B cell (primary cell): ENCODE results near the gene PIGW. TPM values are rescaled to one million over a fixed set of nuclear protein-coding genes. Genes with fewer than 3 reads are reported as not detected.

Source experiments
- ATAC-seq: fragments of 200-7000 bp; cut with Tn5 transposase; one replicate; pipeline ENCODE4 v1.10.0; 2021; ENCODE audit warnings: low read depth, mild to moderate bottlenecking, moderate number of reproducible peaks, moderate library complexity
- CTCF ChIA-PET: fragments of 350-600 bp; sonication (Branson Sonifier 250); formaldehyde crosslinking; loops from one replicate; lab custom pipeline; 2021; ENCODE audit warnings: antibody characterized with exemption, inconsistent platforms; lab: Charles Lee
- POLR2A ChIA-PET: fragments of 350-600 bp; sonication (Branson Sonifier 250); formaldehyde crosslinking; loops from one replicate; lab custom pipeline; 2021; ENCODE audit warnings: antibody characterized with exemption; lab: Charles Lee
- DNase-seq: peaks from one replicate; pipeline ENCODE4 v3.0.0; 2013
- H2AFZ ChIP-seq: 2 replicates; pipeline ENCODE4 v1.6.1; 2012; ENCODE audit warnings: mild to moderate bottlenecking, low read depth, low read length; ENCODE audit not compliant: insufficient read depth, poor library complexity, severe bottlenecking
- H3K27ac ChIP-seq, 2 donors: 1 replicate in 1 of 2; 2 replicates in 1 of 2; pipeline ENCODE4 v1.5.1; 2012 to 2013; ENCODE audit warnings: low read length in 2 of 2, mild to moderate bottlenecking in 2 of 2, moderate library complexity in 1 of 2
- H3K27me3 ChIP-seq, 4 experiments: fragments of 200-600 bp in 1 of 4; sonication (generic) in 1 of 4; replicated peaks in 1 of 4; 1 replicate in 2 of 4; 2 replicates in 2 of 4; pipeline versions ENCODE4 v1.6.1 to v1.7.0; 2013 to 2016; ENCODE audit warnings: low read length in 3 of 4, mild to moderate bottlenecking in 2 of 4, mixed read lengths in 1 of 4, moderate library complexity in 1 of 4; ENCODE audit not compliant: insufficient read depth in 4 of 4, control insufficient read depth in 3 of 4; ENCODE audit errors: control extremely low read depth in 1 of 4
- H3K36me3 ChIP-seq, 2 experiments: replicated peaks in 1 of 2; 1 replicate in 1 of 2; 2 replicates in 1 of 2; pipeline versions ENCODE4 v1.6.1 to v1.7.1; 2013; ENCODE audit warnings: low read length in 1 of 2; ENCODE audit not compliant: insufficient read depth in 2 of 2, control insufficient read depth in 1 of 2; ENCODE audit errors: control extremely low read depth in 1 of 2, extremely low read depth in 1 of 2
- H3K4me1 ChIP-seq, 2 donors: fragments of 200-600 bp in 1 of 2; sonication (generic) in 1 of 2; 1 replicate in 1 of 2; 2 replicates in 1 of 2; pipeline versions ENCODE4 v1.5.1 to v1.6.1; 2013 to 2017; ENCODE audit warnings: low read length in 2 of 2; ENCODE audit not compliant: control insufficient read depth in 2 of 2, insufficient read depth in 2 of 2
- H3K4me2 ChIP-seq: replicated peaks from 2 replicates; pipeline ENCODE3; 2012; ENCODE audit warnings: mild to moderate bottlenecking, low read depth, low read length; ENCODE audit not compliant: poor library complexity, severe bottlenecking
- H3K4me3 ChIP-seq, 5 experiments: fragments of 200-600 bp in 1 of 5; sonication (generic) in 1 of 5; 1 replicate in 3 of 5; 2 replicates in 2 of 5; pipeline versions ENCODE4 v1.5.1 to v1.7.0; 2011 to 2016; ENCODE audit warnings: low read length in 4 of 5, mild to moderate bottlenecking in 4 of 5, low read depth in 2 of 5, control low read depth in 1 of 5, moderate library complexity in 1 of 5; ENCODE audit not compliant: insufficient read depth in 1 of 5; ENCODE audit errors: control extremely low read depth in 1 of 5, extremely low read depth in 1 of 5
- H3K79me2 ChIP-seq: fragments of 200-600 bp; sonication (generic); one replicate; pipeline ENCODE4 v1.6.0; 2016; ENCODE audit warnings: low read length; ENCODE audit not compliant: control insufficient read depth, insufficient read depth
- H3K9ac ChIP-seq: fragments of 200-600 bp; sonication (generic); 2 replicates; pipeline ENCODE4 v1.6.1; 2017; ENCODE audit warnings: mild to moderate bottlenecking, low read length, moderate library complexity
- H3K9me3 ChIP-seq, 3 donors: one replicate each; pipeline versions ENCODE4 v1.6.1 to v1.7.1; 2013; ENCODE audit warnings: low read length in 2 of 3; ENCODE audit not compliant: control insufficient read depth in 2 of 3, insufficient read depth in 1 of 3; ENCODE audit errors: control extremely low read depth in 1 of 3
- H4K20me1 ChIP-seq: 2 replicates; pipeline ENCODE4 v1.6.0; 2012; ENCODE audit warnings: mild to moderate bottlenecking, low read length; ENCODE audit not compliant: insufficient read depth, control insufficient read depth, poor library complexity, severe bottlenecking
- H3K27ac Mint-ChIP-seq: one replicate; pipeline ENCODE4 v1.8.0; 2021; ENCODE audit warnings: mixed read lengths
- H3K27me3 Mint-ChIP-seq: one replicate; pipeline ENCODE4 v1.8.0; 2021; ENCODE audit warnings: mixed read lengths
- H3K4me1 Mint-ChIP-seq: one replicate; pipeline ENCODE4 v1.8.0; 2021; ENCODE audit warnings: mixed read lengths
- H3K4me3 Mint-ChIP-seq: one replicate; pipeline ENCODE4 v1.8.0; 2021; ENCODE audit warnings: mixed read lengths
- H3K9me3 Mint-ChIP-seq: one replicate; pipeline ENCODE4 v1.8.0; 2022; ENCODE audit warnings: mixed read lengths; ENCODE audit not compliant: insufficient read depth
- EZH2 ChIP-seq: IDR thresholded peaks from 2 replicates; pipeline ENCODE4 v1.6.1; 2012; ENCODE audit warnings: borderline replicate concordance, low read depth, mild to moderate bottlenecking, moderate library complexity, low read length; ENCODE audit not compliant: insufficient read depth, poor library complexity, severe bottlenecking
- WGBS: methylation state at CpG from one replicate; pipeline ENCODE4 v1.1.5; 2013; ENCODE audit warnings: missing lambda C conversion rate; ENCODE audit not compliant: insufficient coverage; 5-methylcytosine and 5-hydroxymethylcytosine counted together
- intact Hi-C: fragments of 100-400 bp; cut with micrococcal nuclease; formaldehyde crosslinking; loops from one replicate; pipeline ENCODE4 v1.10.0; 2022
- polyA minus RNA-seq: library from RNA; depleted of rRNA, polyadenylated mRNA; stranded (reverse); fragments of >200 nt; gene quantifications from 2 replicates; pipeline ENCODE4 v1.2.3, GENCODE V29; 2012
- polyA plus RNA-seq: library from polyadenylated mRNA; depleted of rRNA; stranded (reverse); fragments of >200 nt; gene quantifications from 2 replicates; pipeline ENCODE4 v1.2.3, GENCODE V29; 2012
- total RNA-seq, 2 donors: library from RNA; stranded (reverse); fragments of 120-200 nt in 1 of 2; gene quantifications; 1 replicate in 1 of 2; 2 replicates in 1 of 2; pipeline versions ENCODE4 v1.2.3 to v1.2.4, GENCODE V29; 2013 to 2022
- TF ChIP-seq, protein P1 (sequence below): fragments of 200-600 bp; IDR thresholded peaks from one replicate; pipeline ENCODE4 v1.8.0; 2022; ENCODE audit warnings: antibody characterized with exemption, mild to moderate bottlenecking

The PIGW gene, protein sequence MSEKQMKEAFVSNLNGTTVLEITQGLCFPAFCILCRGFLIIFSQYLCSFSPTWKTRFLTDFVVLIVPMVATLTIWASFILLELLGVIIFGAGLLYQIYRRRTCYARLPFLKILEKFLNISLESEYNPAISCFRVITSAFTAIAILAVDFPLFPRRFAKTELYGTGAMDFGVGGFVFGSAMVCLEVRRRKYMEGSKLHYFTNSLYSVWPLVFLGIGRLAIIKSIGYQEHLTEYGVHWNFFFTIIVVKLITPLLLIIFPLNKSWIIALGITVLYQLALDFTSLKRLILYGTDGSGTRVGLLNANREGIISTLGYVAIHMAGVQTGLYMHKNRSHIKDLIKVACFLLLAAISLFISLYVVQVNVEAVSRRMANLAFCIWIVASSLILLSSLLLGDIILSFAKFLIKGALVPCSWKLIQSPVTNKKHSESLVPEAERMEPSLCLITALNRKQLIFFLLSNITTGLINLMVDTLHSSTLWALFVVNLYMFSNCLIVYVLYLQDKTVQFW
- total RNA-seq (5.9 and 6.3 TPM in 2 replicates), polyA plus RNA-seq (4.4 and 6.8 TPM in 2 replicates), polyA minus RNA-seq (1.8 and 3.2 TPM in 2 replicates)
- 5.8 TPM for total RNA-seq (2013)

DNA sequence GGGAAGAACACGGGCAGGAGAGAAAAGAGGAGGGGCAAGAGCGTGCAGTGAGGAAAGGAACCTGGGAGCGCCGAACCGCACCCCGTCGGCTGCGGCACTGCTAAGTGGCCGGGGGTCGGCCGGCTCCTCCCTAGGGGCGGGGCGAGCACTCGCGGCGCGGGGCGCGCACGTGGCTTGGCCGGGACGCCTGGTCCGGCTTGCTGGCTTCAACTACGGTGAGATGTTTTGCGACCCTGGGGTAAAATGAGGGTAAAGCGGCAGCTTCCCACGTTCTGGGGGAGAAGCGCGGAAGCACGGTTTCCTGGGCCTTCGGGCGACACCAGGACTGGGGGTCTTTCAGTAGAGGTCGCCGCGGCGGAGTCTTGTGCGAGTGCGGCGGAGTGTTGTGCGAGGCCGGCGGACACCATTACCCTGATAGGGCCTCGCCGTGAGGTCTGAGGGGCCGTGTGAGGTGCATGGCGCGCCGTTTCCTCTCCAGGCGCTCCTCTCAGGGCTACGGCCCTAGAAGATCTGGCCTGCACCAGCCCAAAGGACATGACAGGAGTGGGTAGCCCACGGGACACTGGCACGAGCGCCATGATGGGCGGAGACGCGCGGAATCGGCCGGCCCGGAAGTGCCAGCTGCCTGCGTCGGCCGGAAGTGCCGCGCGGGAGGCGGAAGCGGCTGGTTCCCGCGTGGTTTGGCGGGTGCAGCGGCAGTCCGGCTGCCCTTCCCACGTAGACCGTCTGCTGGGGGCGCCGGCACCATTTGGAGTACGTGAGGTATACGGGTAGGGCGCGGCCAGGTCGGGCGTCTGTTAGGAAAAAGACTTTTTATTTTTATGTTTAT, at the start of gene PIGW, which contains the start of gene MYO19:
TSS of gene PIGW (plus strand) at position 148 of the 829 bp plus-strand sequence. CDS start 2,115 bp downstream, outside the sequence.
TSS of gene MYO19 (minus strand) at position 29 of the 829 bp plus-strand sequence. CDS start 2,330 bp downstream, outside the sequence.
- peak; percentile 93 for DNase-seq
- WGBS: under 1% methylated on average over 83 of the region's 83 CpGs

More for the DNA sequence above, at the start of gene PIGW, which contains the start of gene MYO19:
- no peaks in the 10 kb centered on the region for H4K20me1 ChIP-seq
- H3K4me1 ChIP-seq: peaks cover 9 to 18% of the 10 kb centered on the region in 2 donors
- ATAC-seq: peak; percentile 78
- peak within 1 kb of the TSS; percentile 96 to 97 for H3K27ac ChIP-seq
- peak within 1 kb of the TSS; percentile 62 to 99 (median 94) for H3K4me3 ChIP-seq
- Mint-ChIP-seq H3K27ac (peak within 1 kb of the TSS; percentile 99), H3K4me3 (peak within 1 kb of the TSS; percentile 96), H3K9me3 (no peaks in the 10 kb centered on the region), H3K4me1 (peaks cover 21% of the 10 kb centered on the region), H3K27me3 (no peaks in the 10 kb centered on the region)
- peaks cover 1 to 16% of the 10 kb centered on the region in 2 experiments for H3K36me3 ChIP-seq
- no peak for TF ChIP-seq EZH2
- TF ChIP-seq, protein P1, sequence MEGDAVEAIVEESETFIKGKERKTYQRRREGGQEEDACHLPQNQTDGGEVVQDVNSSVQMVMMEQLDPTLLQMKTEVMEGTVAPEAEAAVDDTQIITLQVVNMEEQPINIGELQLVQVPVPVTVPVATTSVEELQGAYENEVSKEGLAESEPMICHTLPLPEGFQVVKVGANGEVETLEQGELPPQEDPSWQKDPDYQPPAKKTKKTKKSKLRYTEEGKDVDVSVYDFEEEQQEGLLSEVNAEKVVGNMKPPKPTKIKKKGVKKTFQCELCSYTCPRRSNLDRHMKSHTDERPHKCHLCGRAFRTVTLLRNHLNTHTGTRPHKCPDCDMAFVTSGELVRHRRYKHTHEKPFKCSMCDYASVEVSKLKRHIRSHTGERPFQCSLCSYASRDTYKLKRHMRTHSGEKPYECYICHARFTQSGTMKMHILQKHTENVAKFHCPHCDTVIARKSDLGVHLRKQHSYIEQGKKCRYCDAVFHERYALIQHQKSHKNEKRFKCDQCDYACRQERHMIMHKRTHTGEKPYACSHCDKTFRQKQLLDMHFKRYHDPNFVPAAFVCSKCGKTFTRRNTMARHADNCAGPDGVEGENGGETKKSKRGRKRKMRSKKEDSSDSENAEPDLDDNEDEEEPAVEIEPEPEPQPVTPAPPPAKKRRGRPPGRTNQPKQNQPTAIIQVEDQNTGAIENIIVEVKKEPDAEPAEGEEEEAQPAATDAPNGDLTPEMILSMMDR: no peak
- peak within 1 kb of the TSS; percentile 72 for H3K9ac ChIP-seq
- intact Hi-C loops: loop anchor here (1.0 to 2.0 kb wide), 6 partner anchors 9 to 414 kb away; partner anchors contain the start of genes AATF, DHRS11, GGNBP2 and MRM1
- peaks cover 0 to 3% (median 0%) of the 10 kb centered on the region in 3 donors for H3K9me3 ChIP-seq
- peak within 1 kb of the TSS; percentile 85 for H2AFZ ChIP-seq
- POLR2A ChIA-PET: interaction anchor here (0.6 to 3.1 kb wide), 4 partner anchors 10 to 759 kb away, joined by 3 to 57 read pairs (median 6); partner anchors contain the start of genes GGNBP2 and MRM1
- H3K27me3 ChIP-seq: no peaks in the 10 kb centered on the region
- peaks cover 11% of the 10 kb centered on the region for H3K79me2 ChIP-seq
- H3K4me2 ChIP-seq: peak within 1 kb of the TSS; percentile 82
- CTCF ChIA-PET: interaction anchor here (0.6 to 3.2 kb wide), 11 partner anchors 9 to 539 kb away, joined by 3 to 34 read pairs (median 4); partner anchors contain the start of genes GGNBP2 and MRM1
